RCC 7860 (cell line): ENCODE results near the gene ZSWIM5.
"Not testable (repeated sequence)": the region's sequence is repeated elsewhere in the genome, so short reads cannot be mapped to it uniquely, and the experiment has no call there.

Experiments used
- DNase-seq: peaks from one replicate; pipeline ENCODE4 v3.0.0-alpha.2; 2015; ENCODE audit warnings: low spot score
- FAIRE-seq: peaks from 2 replicates; lab custom pipeline; 2012; peaks lifted over from hg19 to GRCh38; lab: Jason Lieb, UNC

The ZSWIM5 gene

GRCh38 chr1:45205910-45206721, at the start of gene ZSWIM5:
Gene ZSWIM5, minus strand, starts transcription at chr1:45206605. Its CDS starts 255 bp downstream, at chr1:45206350.
- FAIRE-seq (no peak), DNase-seq (no peak)

GRCh38 chr1:45254490-45254889, 48.1 kb upstream of the ZSWIM5 start:
- FAIRE-seq (no peak), DNase-seq (no peak)

DNA sequence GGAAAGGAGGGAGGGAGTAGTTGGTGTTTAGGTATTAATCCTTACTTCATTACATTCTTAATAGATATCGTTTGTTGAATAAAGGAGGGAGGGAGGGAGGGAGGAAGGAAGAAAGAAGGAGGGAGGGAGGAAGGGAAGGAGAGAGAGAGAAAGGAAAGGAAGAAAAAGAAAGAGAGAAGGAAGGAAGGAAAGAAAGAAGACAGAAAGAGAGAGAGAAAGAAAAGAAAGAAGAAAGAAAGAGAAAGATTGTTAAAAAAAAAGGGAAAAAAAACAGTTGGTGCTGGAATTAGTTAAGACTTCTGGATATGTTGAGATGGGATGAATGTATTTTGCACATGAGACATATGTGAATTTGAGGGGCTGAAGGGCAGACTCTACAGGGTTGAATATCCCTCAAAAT, 44.1 kb upstream of the ZSWIM5 start:
- no peak for FAIRE-seq
- no peak for DNase-seq

- FAIRE-seq, DNase-seq: not testable (repeated sequence)
These were observed 41.6 kb upstream of the ZSWIM5 start for GRCh38 chr1:45248004-45248403.

GRCh38 chr1:45246760-45247159, 40.4 kb upstream of the ZSWIM5 start:
- DNase-seq (no peak), FAIRE-seq (no peak)

GRCh38 chr1:45246359-45246758, 40.0 kb upstream of the ZSWIM5 start:
- DNase-seq, FAIRE-seq: not testable (repeated sequence)

GRCh38 chr1:45244660-45245059, 38.3 kb upstream of the ZSWIM5 start:
- DNase-seq (no peak), FAIRE-seq (no peak)

- no peak for DNase-seq
- no peak for FAIRE-seq
These were observed 37.3 kb upstream of the ZSWIM5 start for GRCh38 chr1:45243476-45244343.

- no peak for FAIRE-seq
- no peak for DNase-seq
These were observed 32.4 kb upstream of the ZSWIM5 start for GRCh38 chr1:45238846-45239245.

- no peak for FAIRE-seq
These were observed 29.7 kb upstream of the ZSWIM5 start for GRCh38 chr1:45236136-45236535.

DNA sequence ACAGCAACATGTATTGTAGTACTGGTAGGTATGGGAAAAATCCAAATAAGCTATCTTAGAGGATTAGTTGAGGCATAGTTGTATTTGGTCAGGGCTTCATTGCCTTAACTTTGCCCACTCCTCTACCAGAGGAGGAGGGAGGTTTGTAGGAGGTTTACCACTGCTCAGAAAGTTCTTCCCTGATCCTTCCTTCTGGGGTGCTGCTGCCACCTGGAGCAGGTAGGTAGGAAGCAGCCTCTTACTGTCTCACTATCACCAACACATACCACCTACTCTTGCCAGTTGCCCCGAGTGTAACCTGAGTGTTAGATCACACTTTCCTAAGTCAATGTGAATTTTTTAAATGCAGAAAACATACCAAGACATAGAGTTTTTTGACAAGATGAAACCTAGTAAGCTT, 24.1 kb upstream of the ZSWIM5 start:
- DNase-seq (no peak), FAIRE-seq (no peak)

More at GRCh38 chr1:45236136-45236535, 29.7 kb upstream of the ZSWIM5 start:
- no peak for DNase-seq

- DNase-seq (no peak), FAIRE-seq (no peak)
These were observed 19.2 kb upstream of the ZSWIM5 start for GRCh38 chr1:45225598-45225997.

DNA sequence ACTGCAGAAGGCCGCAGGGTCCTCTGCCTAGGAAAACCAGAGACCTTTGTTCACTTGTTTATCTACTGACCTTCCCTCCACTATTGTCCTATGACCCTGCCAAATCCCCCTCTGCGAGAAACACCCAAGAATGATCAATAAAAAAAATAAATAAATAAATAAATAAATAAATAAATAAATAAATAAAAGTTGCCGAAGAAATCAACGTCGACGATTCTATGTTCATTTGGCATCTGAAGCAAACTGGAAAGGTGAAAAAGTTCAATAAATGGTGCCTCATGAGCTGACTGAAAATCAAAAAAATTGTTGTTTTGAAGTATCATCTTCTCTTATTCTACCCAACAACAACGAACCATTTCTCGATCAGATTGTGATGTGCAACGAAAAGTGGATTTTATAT, 17.3 kb upstream of the ZSWIM5 start:
- not testable (repeated sequence) for FAIRE-seq, DNase-seq

DNA sequence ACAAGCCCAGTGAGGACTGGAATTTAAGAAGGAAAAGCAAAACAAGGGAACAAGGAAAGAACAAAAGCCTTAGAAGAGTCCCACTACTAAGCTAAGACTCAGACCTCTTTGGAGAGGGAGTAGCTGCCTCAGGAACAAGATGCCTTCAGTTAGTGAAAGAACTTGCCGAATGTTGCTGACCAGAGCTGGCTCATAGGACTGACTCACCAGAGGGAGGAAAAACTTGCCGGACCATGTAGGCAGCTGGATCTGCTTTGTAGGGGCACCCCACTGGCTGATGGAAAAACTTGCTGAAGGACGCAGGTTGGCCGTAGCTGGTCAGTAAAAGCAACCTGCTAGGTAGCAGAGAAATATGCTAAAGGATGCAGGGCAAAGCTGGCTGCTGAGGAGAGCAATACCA, 15.3 kb upstream of the ZSWIM5 start:
- DNase-seq (no peak), FAIRE-seq (no peak)

- DNase-seq (no peak), FAIRE-seq (no peak)
These were observed 10.5 kb upstream of the ZSWIM5 start for GRCh38 chr1:45216861-45217260.

- no peak for DNase-seq
- FAIRE-seq = no peak
These were observed 9.8 kb upstream of the ZSWIM5 start for GRCh38 chr1:45216200-45216541.

DNA sequence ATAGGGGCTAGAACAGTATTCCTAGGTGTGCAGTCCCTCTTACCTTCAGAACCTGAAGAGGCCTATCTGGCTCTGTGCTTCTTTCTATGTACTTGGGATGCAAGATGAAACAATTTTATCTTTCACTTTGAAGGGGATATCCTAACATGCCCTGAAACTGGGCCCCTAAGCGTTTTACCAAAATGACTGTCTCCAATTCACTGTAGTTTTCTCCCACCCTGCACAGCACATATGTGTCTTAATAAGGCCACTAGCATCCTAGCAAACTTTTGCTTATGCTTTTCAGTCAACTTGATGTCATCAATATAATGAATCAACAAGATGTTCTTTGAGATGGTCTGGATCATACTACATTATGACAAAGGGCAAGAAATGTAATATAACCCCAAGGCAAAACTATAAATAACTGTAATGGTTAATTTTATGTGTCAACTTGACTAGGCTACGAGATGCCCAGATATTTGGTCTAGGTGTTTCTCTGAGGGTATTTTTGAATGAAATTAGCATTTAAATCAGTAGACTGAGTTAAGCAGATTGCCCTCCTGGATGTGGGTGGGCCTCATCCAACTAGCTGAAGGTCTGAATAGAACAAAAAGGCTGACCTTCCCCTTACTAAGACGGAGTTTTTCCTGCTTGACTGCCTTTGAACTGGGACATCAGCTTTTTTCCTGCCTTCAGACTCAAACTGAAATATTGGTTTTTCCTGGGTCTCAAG, 9.2 kb upstream of the ZSWIM5 start:
- DNase-seq (no peak), FAIRE-seq (no peak)

DNA sequence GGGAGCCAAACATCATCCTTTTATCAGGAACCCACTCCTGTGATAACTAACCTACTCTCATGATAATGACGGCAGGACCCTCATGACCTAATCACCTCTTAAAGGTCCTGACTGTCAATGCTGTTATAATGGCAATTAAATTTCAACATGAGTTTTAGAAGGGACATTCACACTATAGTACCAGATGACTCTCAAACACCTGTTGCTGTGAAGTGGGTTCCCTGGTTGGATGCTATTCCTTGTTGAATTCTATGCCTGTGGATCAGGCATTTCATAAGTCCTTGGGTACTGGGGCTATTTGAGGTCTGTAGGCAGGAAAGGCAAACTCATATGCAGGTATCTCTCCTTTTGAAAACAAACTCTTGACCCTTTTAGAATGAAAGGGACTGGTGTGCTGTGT, 7.5 kb upstream of the ZSWIM5 start:
- DNase-seq (no peak), FAIRE-seq (no peak)

DNA sequence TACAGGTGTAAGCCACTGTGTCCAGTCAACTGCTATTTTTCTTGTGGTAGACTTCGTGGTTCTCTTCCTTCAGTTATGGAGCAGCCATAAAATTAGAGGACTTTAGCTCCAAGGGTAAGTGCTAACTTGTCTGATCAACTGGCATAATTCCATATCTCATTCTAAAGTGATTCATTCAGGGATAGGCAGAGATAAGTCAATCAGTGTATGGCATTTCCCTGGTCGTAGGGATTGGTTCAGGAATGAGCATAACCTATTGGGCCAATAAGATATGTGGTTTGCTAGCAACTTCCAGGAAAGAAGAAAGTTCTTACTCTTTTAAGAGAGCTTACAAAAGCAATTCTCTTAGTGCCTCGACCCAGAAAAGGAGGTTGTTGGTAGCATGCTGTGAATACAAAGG, 4.7 kb upstream of the ZSWIM5 start:
- DNase-seq = no peak
- no peak for FAIRE-seq

- DNase-seq (no peak), FAIRE-seq (no peak)
These were observed 611 bp upstream of the ZSWIM5 start for GRCh38 chr1:45206808-45207623.
